HG03354 (cell line): ENCODE measurements around the gene FAM193A.
"Not testable (repeated sequence)": the region's sequence is repeated elsewhere in the genome, so short reads cannot be mapped to it uniquely, and the experiment has no call there.

ENCODE experiments used
- ATAC-seq: cut with Tn5 transposase; IDR thresholded peaks from one replicate; pipeline ENCODE4 v1.9.1; 2021; ENCODE audit warnings: mild to moderate bottlenecking; ENCODE audit not compliant: unreplicated experiment, poor library complexity, severe bottlenecking

Gene FAM193A

GRCh38 chr4:2572076-2572475, 35.6 kb downstream of the FAM193A start:
- no peak for ATAC-seq

- ATAC-seq: no peak
These were observed 36.4 kb downstream of the FAM193A start for GRCh38 chr4:2572866-2573265.

GRCh38 chr4:2574009-2574408, 37.6 kb downstream of the FAM193A start:
- ATAC-seq: no peak

- ATAC-seq: no peak
These were observed 38.4 kb downstream of the FAM193A start for GRCh38 chr4:2574863-2575262.

- ATAC-seq: no peak
These were observed 39.8 kb downstream of the FAM193A start for GRCh38 chr4:2576290-2576689.

GRCh38 chr4:2578106-2578505, 41.7 kb downstream of the FAM193A start:
- no peak for ATAC-seq

GRCh38 chr4:2579910-2580309, 43.5 kb downstream of the FAM193A start:
- ATAC-seq: no peak

- no peak for ATAC-seq
These were observed 46.6 kb downstream of the FAM193A start for GRCh38 chr4:2583092-2583491.

GRCh38 chr4:2583517-2583916, 47.1 kb downstream of the FAM193A start:
- no peak for ATAC-seq

GRCh38 chr4:2586502-2586901, 50.1 kb downstream of the FAM193A start:
- ATAC-seq: no peak

GRCh38 chr4:2587213-2587823, 50.9 kb downstream of the FAM193A start:
- no peak for ATAC-seq

GRCh38 chr4:2588259-2588658, 51.8 kb downstream of the FAM193A start:
- ATAC-seq: no peak

- ATAC-seq: no peak
These were observed 54.7 kb downstream of the FAM193A start for GRCh38 chr4:2591189-2591588.

- ATAC-seq: not testable (repeated sequence)
These were observed 55.6 kb downstream of the FAM193A start for GRCh38 chr4:2592014-2592413.

- ATAC-seq: no peak
These were observed 56.1 kb downstream of the FAM193A start for GRCh38 chr4:2592572-2592971.

- no peak for ATAC-seq
These were observed 56.6 kb downstream of the FAM193A start for GRCh38 chr4:2593003-2593402.

- ATAC-seq: no peak
These were observed 59.0 kb downstream of the FAM193A start for GRCh38 chr4:2595436-2595835.

GRCh38 chr4:2595952-2596552, 59.6 kb downstream of the FAM193A start:
- no peak for ATAC-seq

- ATAC-seq: no peak
These were observed 60.2 kb downstream of the FAM193A start for GRCh38 chr4:2596611-2597010.

GRCh38 chr4:2598511-2599303, 62.3 kb downstream of the FAM193A start:
- ATAC-seq: peak; percentile 84

- no peak for ATAC-seq
These were observed 62.8 kb downstream of the FAM193A start for GRCh38 chr4:2599304-2599654.
